ENCODE measurements around the gene EFNA1.
"Not testable (repeated sequence)": the region's sequence is repeated elsewhere in the genome, so short reads cannot be mapped to it uniquely, and the experiment has no call there.

The EFNA1 gene

GRCh38 chr1:155166471-155167165 is 38.9 kb downstream of the EFNA1 start:
- no peak overlapping the region for H3K4me3 ChIP-seq (ENCODE audit: control insufficient read depth, low read depth, low read length)
- no peak for TF ChIP-seq CTCF (IDR thresholded peaks at IDR 0.05; ENCODE audit: control insufficient read depth, insufficient read depth, low read depth, low read length, missing control alignments)
- no peak for DNase-seq (ENCODE audit: low read depth)

- peak; percentile 18 for DNase-seq (ENCODE audit: low read depth)
- no peak overlapping the region for H3K4me3 ChIP-seq (ENCODE audit: control insufficient read depth, low read depth, low read length)
- peak; percentile 92 for TF ChIP-seq CTCF (IDR thresholded peaks at IDR 0.05; ENCODE audit: control insufficient read depth, insufficient read depth, low read depth, low read length, missing control alignments)
Measured at GRCh38 chr1:155167166-155168104, 39.8 kb downstream of the EFNA1 start.

- not testable (repeated sequence) for H3K4me3 ChIP-seq (ENCODE audit: control insufficient read depth, low read depth, low read length); DNase-seq (ENCODE audit: low read depth)
Measured at GRCh38 chr1:155168105-155168445, 40.4 kb downstream of the EFNA1 start.

GRCh38 chr1:155168456-155169210 is 41.0 kb downstream of the EFNA1 start:
- no peak overlapping the region for H3K4me3 ChIP-seq (ENCODE audit: control insufficient read depth, low read depth, low read length)
- DNase-seq (ENCODE audit: low read depth) = no peak
- TF ChIP-seq CTCF (IDR thresholded peaks at IDR 0.05; ENCODE audit: control insufficient read depth, insufficient read depth, low read depth, low read length, missing control alignments) = no peak

- no peak overlapping the region for H3K4me3 ChIP-seq (ENCODE audit: control insufficient read depth, low read depth, low read length)
- TF ChIP-seq CTCF (IDR thresholded peaks at IDR 0.05; ENCODE audit: control insufficient read depth, insufficient read depth, low read depth, low read length, missing control alignments) = no peak
- DNase-seq (ENCODE audit: low read depth) = no peak
Measured at GRCh38 chr1:155169541-155169940, 41.9 kb downstream of the EFNA1 start.

- DNase-seq (ENCODE audit: low read depth) = no peak
- TF ChIP-seq CTCF (IDR thresholded peaks at IDR 0.05; ENCODE audit: control insufficient read depth, insufficient read depth, low read depth, low read length, missing control alignments) = no peak
- no peak overlapping the region for H3K4me3 ChIP-seq (ENCODE audit: control insufficient read depth, low read depth, low read length)
Measured at GRCh38 chr1:155170101-155170785, 42.6 kb downstream of the EFNA1 start.

All from AG09309 (cell line).